Measurements from ENCODE around the gene ORC6. TPM values are rescaled to one million over a fixed set of nuclear protein-coding genes. Genes with fewer than 3 reads are reported as not detected.
A peak's percentile ranks its signal among the peaks of the same experiment; 100 is the strongest.

Gene ORC6
- total and polyA plus RNA-seq, 7 donors, result 0.26 to 2.5 (median 0.70) TPM

DNA sequence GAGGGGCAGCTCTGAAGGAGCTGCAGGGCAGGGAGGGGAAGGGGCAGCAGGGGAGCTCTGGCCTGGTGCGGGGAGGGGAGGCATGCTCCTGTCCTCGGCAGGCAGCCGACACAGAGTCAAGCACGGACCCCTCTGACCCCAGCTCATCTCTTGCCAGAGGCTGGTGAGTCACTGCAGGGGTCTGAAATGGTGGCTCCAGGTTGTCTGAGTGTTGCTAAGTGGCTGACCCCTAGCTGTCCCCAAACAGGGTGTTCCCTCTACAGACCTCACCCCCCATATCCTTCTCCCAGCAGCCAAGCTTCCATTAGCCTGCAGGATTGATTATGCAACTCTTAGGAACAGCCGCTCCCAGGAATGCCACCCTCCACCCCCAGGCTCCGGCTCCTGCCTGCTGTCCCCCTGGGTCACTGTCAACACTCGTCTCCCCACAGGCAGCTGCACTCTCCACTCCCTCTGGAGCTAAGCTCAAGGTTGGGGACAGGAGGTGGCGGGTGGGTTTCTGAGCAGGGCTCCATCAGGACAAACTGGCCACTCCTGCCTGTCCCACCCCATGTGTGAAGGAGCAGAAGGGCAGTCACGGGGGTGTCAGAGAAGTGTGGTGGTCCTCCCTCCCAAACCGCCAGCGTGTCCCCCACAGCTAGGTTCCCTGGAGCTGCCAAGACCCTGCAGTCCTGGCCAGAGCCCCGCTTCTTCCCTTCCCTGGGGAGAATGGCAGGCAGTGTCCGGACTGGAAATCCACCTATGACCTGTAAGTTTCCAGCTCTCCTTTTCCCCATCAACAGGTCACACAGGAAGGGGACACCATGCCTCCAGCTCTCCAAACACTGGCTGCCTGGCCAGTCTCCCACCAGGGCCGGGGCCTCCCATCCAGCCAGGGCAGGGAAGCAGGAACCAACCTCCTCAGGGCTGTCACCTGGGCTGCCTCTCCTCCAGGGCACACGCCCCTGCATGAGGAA, 57.6 kb downstream of the ORC6 start:
- H3K27me3 ChIP-seq (ENCODE audit: insufficient read depth in 3 of 3, low read length in 2 of 3), result no peaks in the 10 kb centered on the region
- H3K9me3 ChIP-seq, result no peaks in the 10 kb centered on the region
- TF ChIP-seq, protein P1, sequence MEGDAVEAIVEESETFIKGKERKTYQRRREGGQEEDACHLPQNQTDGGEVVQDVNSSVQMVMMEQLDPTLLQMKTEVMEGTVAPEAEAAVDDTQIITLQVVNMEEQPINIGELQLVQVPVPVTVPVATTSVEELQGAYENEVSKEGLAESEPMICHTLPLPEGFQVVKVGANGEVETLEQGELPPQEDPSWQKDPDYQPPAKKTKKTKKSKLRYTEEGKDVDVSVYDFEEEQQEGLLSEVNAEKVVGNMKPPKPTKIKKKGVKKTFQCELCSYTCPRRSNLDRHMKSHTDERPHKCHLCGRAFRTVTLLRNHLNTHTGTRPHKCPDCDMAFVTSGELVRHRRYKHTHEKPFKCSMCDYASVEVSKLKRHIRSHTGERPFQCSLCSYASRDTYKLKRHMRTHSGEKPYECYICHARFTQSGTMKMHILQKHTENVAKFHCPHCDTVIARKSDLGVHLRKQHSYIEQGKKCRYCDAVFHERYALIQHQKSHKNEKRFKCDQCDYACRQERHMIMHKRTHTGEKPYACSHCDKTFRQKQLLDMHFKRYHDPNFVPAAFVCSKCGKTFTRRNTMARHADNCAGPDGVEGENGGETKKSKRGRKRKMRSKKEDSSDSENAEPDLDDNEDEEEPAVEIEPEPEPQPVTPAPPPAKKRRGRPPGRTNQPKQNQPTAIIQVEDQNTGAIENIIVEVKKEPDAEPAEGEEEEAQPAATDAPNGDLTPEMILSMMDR (IDR thresholded peaks at IDR 0.05), result no peak
- WGBS, 3 donors, result 54 to 66% (median 66%) methylated on average over 13 to 15 of the region's 15 CpGs
- DNase-seq (peak; percentile 47 to 70), ATAC-seq (peak; percentile 57 to 84 (median 72))
- intact Hi-C loops (cut with DNase I), result no loop called here
- peak overlapping the region; percentile 15 for H3K4me3 ChIP-seq
- H3K36me3 ChIP-seq (ENCODE audit: insufficient read depth in 1 of 2, low read depth in 1 of 2), result no peaks in the 10 kb centered on the region
- peak overlapping the region; percentile 76 for H3K27ac ChIP-seq
- H3K4me1 ChIP-seq, result peaks cover 36% of the 10 kb centered on the region

Other genes starting within 250 kb of the ORC6 start
- gene SHCBP1, start 68.3 kb upstream of the ORC6 start, total RNA-seq, result 1 to 10 TPM in 1 of 4 donors, under 1 TPM in 3; 0.28 to 1.2 (median 0.42) TPM
- under 1 TPM; 0.18 to 0.46 (median 0.35) TPM for gene SHCBP1, start 68.3 kb upstream of the ORC6 start, polyA plus RNA-seq
- 10 to 100 TPM; 29.9 to 49.8 (median 40.4) TPM for gene VPS35, start 481 bp upstream of the ORC6 start, total RNA-seq
- 10 to 100 TPM; 22.8 to 47.0 (median 23.5) TPM for gene VPS35, start 481 bp upstream of the ORC6 start, polyA plus RNA-seq
- 10 to 100 TPM; 13.2 to 41.1 (median 36.6) TPM for gene MYLK3, start 58.7 kb downstream of the ORC6 start, total RNA-seq
- gene MYLK3, start 58.7 kb downstream of the ORC6 start, polyA plus RNA-seq, result 1 to 10 TPM; 1.4 to 6.8 (median 5.4) TPM
- gene C16orf87, start 141.5 kb downstream of the ORC6 start, total RNA-seq, result 10 to 100 TPM; 18.2 to 29.4 (median 24.4) TPM
- 10 to 100 TPM in 1 of 3 donors, 1 to 10 TPM in 2; 5.8 to 23.4 (median 8.1) TPM for gene C16orf87, start 141.5 kb downstream of the ORC6 start, polyA plus RNA-seq
- 100 to 1,000 TPM in 1 of 4 donors, 10 to 100 TPM in 3; 27.7 to 110 (median 65.3) TPM for gene GPT2, start 194.7 kb downstream of the ORC6 start, total RNA-seq
- gene GPT2, start 194.7 kb downstream of the ORC6 start, polyA plus RNA-seq, result 10 to 100 TPM; 25.7 to 52.5 (median 41.1) TPM

Measured in psoas muscle (tissue), 8 donors.